GM12878 (cell line): Measurements from ENCODE around the gene CLMP. TPM values are rescaled to one million over a fixed set of nuclear protein-coding genes. Genes with fewer than 3 reads are reported as not detected.

Source experiments
- ATAC-seq: fragments of 200-7000 bp; cut with Tn5 transposase; 3 replicates; pipeline ENCODE4 v1.9.1; 2020; ENCODE audit warnings: mild to moderate bottlenecking, moderate library complexity
- BruUV-seq: library from RNA; stranded (reverse); fragments of 400-500 nt; replicated peaks from 2 replicates; lab custom pipeline; 2021; lab: Mats Ljungman, UMichigan
- CTCF ChIA-PET: fragments of 300-600 bp; sonication (Branson Sonifier 250); formaldehyde crosslinking; extraction: SDS; loops from one replicate; lab custom pipeline; 2021; ENCODE audit warnings: inconsistent platforms; lab: Yijun Ruan, JAX
- POLR2A ChIA-PET: fragments of 350-600 bp; formaldehyde crosslinking; extraction: SDS; loops from one replicate; lab custom pipeline; 2021; ENCODE audit warnings: inconsistent platforms; lab: Charles Lee
- RAD21 ChIA-PET: fragments of 300-600 bp; sonication (Branson Sonifier 250); formaldehyde crosslinking; loops from one replicate; lab custom pipeline; 2023; ENCODE audit warnings: antibody characterized with exemption; ENCODE audit not compliant: unreplicated experiment; lab: Charles Lee
- SMC1A ChIA-PET: fragments of 300-600 bp; sonication (Branson Sonifier 250); formaldehyde crosslinking; loops from one replicate; lab custom pipeline; 2023; ENCODE audit not compliant: unreplicated experiment, uncharacterized antibody; lab: Charles Lee
- DNase-seq: peaks from one replicate; pipeline ENCODE4 v3.0.0-alpha.2; 2011; ENCODE audit warnings: low read depth, low spot score
- FAIRE-seq: peaks from 3 replicates; lab custom pipeline; 2011; peaks lifted over from hg19 to GRCh38; lab: Jason Lieb, UNC
- H2AFZ ChIP-seq: 2 replicates; pipeline ENCODE4 v1.6.0; 2011; ENCODE audit warnings: low read depth, low read length, control low read depth; ENCODE audit not compliant: control insufficient read depth
- H3K27ac ChIP-seq: 2 replicates; pipeline ENCODE4 v1.5.1; 2011; ENCODE audit warnings: control low read depth; ENCODE audit not compliant: control insufficient read depth, insufficient read depth
- H3K27me3 ChIP-seq, 2 experiments: replicated peaks in 1 of 2; 2 replicates each; pipeline versions ENCODE4 v1.6.0 to v1.6.1; 2011; ENCODE audit warnings: low read length in 1 of 2; ENCODE audit not compliant: control insufficient read depth in 2 of 2, insufficient read depth in 2 of 2
- H3K36me3 ChIP-seq, 2 experiments: 2 replicates each; pipeline ENCODE4 v1.5.1; 2011; ENCODE audit warnings: low read length in 1 of 2; ENCODE audit not compliant: control insufficient read depth in 2 of 2, insufficient read depth in 2 of 2
- H3K4me1 ChIP-seq: 2 replicates; pipeline ENCODE4 v1.6.1; 2011; ENCODE audit warnings: mild to moderate bottlenecking, low read length, moderate library complexity, mixed read lengths; ENCODE audit not compliant: control insufficient read depth, insufficient read depth
- H3K4me2 ChIP-seq: 2 replicates; pipeline ENCODE4 v1.6.0; 2011; ENCODE audit warnings: control low read depth; ENCODE audit not compliant: control insufficient read depth, insufficient read depth
- H3K4me3 ChIP-seq: fragments of 200-600 bp; sonication (generic); 2 replicates; pipeline ENCODE4 v1.5.1; 2016
- H3K79me2 ChIP-seq: 2 replicates; pipeline ENCODE4 v1.6.0; 2011; ENCODE audit warnings: low read length; ENCODE audit not compliant: control insufficient read depth, insufficient read depth
- H3K9ac ChIP-seq: 2 replicates; pipeline ENCODE4 v1.8.0; 2011; ENCODE audit warnings: low read length, control low read depth, mixed read lengths; ENCODE audit not compliant: control insufficient read depth, insufficient read depth
- H3K9me3 ChIP-seq: replicated peaks from 3 replicates; pipeline ENCODE4 v1.5.1; 2011; ENCODE audit warnings: mild to moderate bottlenecking, low read length; ENCODE audit not compliant: control insufficient read depth, insufficient read depth
- H4K20me1 ChIP-seq: 2 replicates; pipeline ENCODE4 v1.6.0; 2011; ENCODE audit not compliant: control insufficient read depth, insufficient read depth
- BHLHE40 ChIP-seq, 2 experiments: fragments of 450-650 bp in 1 of 2; IDR thresholded peaks; 2 replicates each; pipeline ENCODE4 v1.6.1; 2011 to 2017; ENCODE audit warnings: low read depth in 2 of 2, borderline replicate concordance in 1 of 2, improper control_type of control experiment in 1 of 2, low read length in 1 of 2, mild to moderate bottlenecking in 1 of 2
- CHD4 ChIP-seq: fragments of 200-600 bp; sonication (generic); IDR thresholded peaks from 2 replicates; pipeline ENCODE4 v1.6.1; 2016; ENCODE audit warnings: mild to moderate bottlenecking
- CREM ChIP-seq: IDR thresholded peaks from 2 replicates; pipeline ENCODE4 v1.6.1; 2014; ENCODE audit warnings: antibody characterized with exemption, low read depth
- E2F4 ChIP-seq: IDR thresholded peaks from 2 replicates; pipeline ENCODE4 v1.6.1; 2012; ENCODE audit warnings: low read depth, low read length, improper control_type of control experiment
- MYC ChIP-seq: IDR thresholded peaks from 2 replicates; pipeline ENCODE4 v1.6.1; 2011; ENCODE audit warnings: mild to moderate bottlenecking, low read length, moderate library complexity, inconsistent platforms; ENCODE audit not compliant: insufficient read depth, insufficient replicate concordance, insufficient read length, severe bottlenecking
- NR2F1 ChIP-seq: fragments of 450-650 bp; conservative IDR thresholded peaks from 2 replicates; pipeline ENCODE4 v1.6.1; 2017; ENCODE audit warnings: mild to moderate bottlenecking
- POLR2A ChIP-seq: IDR thresholded peaks from 2 replicates; pipeline ENCODE4 v1.6.1; 2011; ENCODE audit warnings: low read depth, mild to moderate bottlenecking, low read length
- POLR2AphosphoS2 ChIP-seq: IDR thresholded peaks from 2 replicates; pipeline ENCODE4 v1.6.1; 2011; ENCODE audit warnings: low read depth, mild to moderate bottlenecking, low read length, improper control_type of control experiment, moderate library complexity
- POU2F2 ChIP-seq: IDR thresholded peaks from 3 replicates; pipeline ENCODE4 v1.6.1; 2011; ENCODE audit warnings: low read depth, mild to moderate bottlenecking, low read length, borderline replicate concordance
- RAD21 ChIP-seq: IDR thresholded peaks from 2 replicates; pipeline ENCODE4 v1.6.1; 2011; ENCODE audit warnings: mild to moderate bottlenecking, low read depth, low read length, moderate library complexity; ENCODE audit not compliant: insufficient read depth
- SREBF2 ChIP-seq: IDR thresholded peaks from 2 replicates; pipeline ENCODE4 v1.6.1; 2012; ENCODE audit warnings: mild to moderate bottlenecking, low read length
- YBX1 ChIP-seq: fragments of 450-650 bp; IDR thresholded peaks from 2 replicates; pipeline ENCODE4 v1.6.1; 2016; ENCODE audit warnings: antibody characterized with exemption
- ZBTB11 ChIP-seq: fragments of 450-650 bp; formaldehyde crosslinking; IDR thresholded peaks from 2 replicates; pipeline ENCODE4 v1.5.0; 2022; ENCODE audit warnings: mild to moderate bottlenecking, missing genetic modification characterization
- WGBS: methylation state at CpG from one replicate; pipeline ENCODE4 v1.1.6; 2016; ENCODE audit warnings: low lambda C conversion rate; ENCODE audit not compliant: insufficient replicate concordance, insufficient coverage; ENCODE audit errors: missing lambda C conversion rate; 5-methylcytosine and 5-hydroxymethylcytosine counted together
- in situ Hi-C: fragments of 300-500 bp; cut with MboI; formaldehyde crosslinking; loops from 9 replicates; pipeline ENCODE4 v1.14.3; 2018; ENCODE audit warnings: mixed read lengths
- intact Hi-C: fragments of 100-400 bp; cut with micrococcal nuclease; formaldehyde crosslinking; loops from one replicate; pipeline ENCODE4 v1.14.2; 2022; ENCODE audit not compliant: unreplicated experiment
- polyA plus RNA-seq, 11 experiments: library from polyadenylated mRNA; depleted of rRNA in 4 of 11; unstranded in 6 of 11; stranded (reverse) in 5 of 11; fragments of >200 nt; fragmentation: Nextera tagmentation in 4 of 11; fragmentation: Illumina TruSeq in 1 of 11; extraction: Ambion mirVana in 4 of 11; extraction: Trizol in 1 of 11; gene quantifications; 1 replicate in 1 of 11; 2 replicates in 10 of 11; pipeline versions ENCODE4 v1.2.1 to v1.2.3, GENCODE V29; 2011 to 2016; ENCODE audit warnings: inconsistent platforms in 2 of 11, missing spikeins in 2 of 11, low read depth in 1 of 11
- total RNA-seq, 4 experiments: library from RNA; depleted of rRNA in 3 of 4; stranded (reverse); fragments of >200 nt in 3 of 4; fragmentation: Illumina TruSeq in 1 of 4; extraction: Trizol in 1 of 4; gene quantifications; 2 replicates each; pipeline versions ENCODE4 v1.2.1 to v1.2.3, GENCODE V29; 2013 to 2021
- TF ChIP-seq, protein P1 (sequence below): fragments of 450-650 bp; formaldehyde crosslinking; IDR thresholded peaks from 2 replicates; pipeline ENCODE4 v1.4.0; 2020; ENCODE audit warnings: mild to moderate bottlenecking, moderate library complexity

CLMP gene
- total and polyA plus RNA-seq, 10 of the 15 experiments (the other 5 are each of a cell fraction or from before 2014, with no cell fraction given) = 0.01 to 0.71 (median 0.20) TPM; not detected in 4

DNA sequence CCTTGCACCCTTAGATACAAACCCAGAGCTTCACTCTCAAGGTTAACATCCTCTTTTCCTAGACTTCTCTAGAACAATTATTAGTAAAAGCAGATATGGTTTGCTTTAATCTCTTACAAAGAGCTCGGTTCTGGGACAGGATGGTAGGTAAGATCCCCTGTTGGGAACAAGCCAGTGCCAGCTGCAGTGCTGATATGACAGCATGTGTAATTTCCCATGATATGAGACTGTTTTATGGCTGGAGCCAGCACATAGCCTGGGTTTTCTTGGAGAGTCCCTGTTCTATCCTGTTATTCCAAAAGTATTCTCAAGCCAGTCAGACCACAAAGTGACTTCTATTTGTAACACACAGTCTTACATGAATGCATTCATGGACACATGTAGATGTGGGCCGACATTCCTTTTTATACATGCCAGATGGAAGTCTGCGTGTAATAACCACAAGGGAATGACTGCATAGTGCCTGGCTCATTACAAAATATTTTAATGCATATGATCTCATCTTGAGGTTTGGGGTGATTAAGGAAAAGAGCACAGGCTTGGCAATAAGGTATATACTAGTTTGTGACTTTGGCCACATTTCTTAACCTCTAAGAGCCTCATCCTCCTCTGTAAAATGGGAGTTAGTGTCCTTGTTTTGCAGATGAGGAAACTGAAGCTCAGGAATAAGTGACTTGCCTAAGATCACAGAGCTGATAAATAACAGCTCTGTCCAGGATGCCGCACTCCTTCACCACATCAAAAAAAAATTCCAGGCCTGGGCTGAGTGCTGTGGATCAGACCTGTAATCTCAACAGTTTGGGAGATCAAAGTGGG lies 21.8 kb downstream of the CLMP start (continued):
- TF ChIP-seq POU2F2 = no peak
- no peak for TF ChIP-seq MYC
- no peak for TF ChIP-seq YBX1
- no peak for TF ChIP-seq POLR2A
- TF ChIP-seq BHLHE40 (IDR thresholded peaks at IDR 0.05; ENCODE audit: borderline replicate concordance in 1 of 2, low read depth in 2 of 2, low read length in 1 of 2) = no peak
- no peak for TF ChIP-seq CREM
- TF ChIP-seq ZBTB11 (CRISPR knock-in tag) = no peak

DNA sequence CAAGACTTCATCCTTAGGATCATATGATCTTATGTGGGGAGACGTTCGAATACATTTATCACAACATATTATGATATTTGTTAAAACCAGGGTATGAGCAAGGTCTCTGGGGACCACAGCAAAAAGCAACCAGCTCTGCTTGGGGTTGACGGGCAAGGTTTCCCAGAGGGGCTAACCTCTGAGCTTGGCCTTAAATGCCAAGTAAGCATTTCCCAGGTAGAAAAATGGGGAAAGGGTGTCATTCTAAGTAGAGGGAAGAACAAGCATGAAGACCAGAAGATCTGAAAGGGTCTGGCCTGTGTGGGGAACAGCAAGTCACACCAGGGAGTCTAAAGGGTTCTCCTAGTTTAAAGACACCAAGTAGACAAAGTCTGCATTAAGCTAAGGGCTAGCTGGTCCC lies 24.1 kb downstream of the CLMP start:
- 47% methylated on average over 3 of the region's 3 CpGs for WGBS
- H3K4me2 ChIP-seq = no peak overlapping the region
- no TSS peak for BruUV-seq
- ChIA-PET RAD21 (no interaction called here), POLR2A (no interaction called here), SMC1A (interaction anchor here (1.0 kb wide), 1 partner anchor 57 kb away, joined by 3 read pairs; no protein-coding TSS in a partner anchor), CTCF (interaction anchor here (1.1 to 1.6 kb wide), 3 partner anchors 76 to 126 kb away, joined by 3 to 5 read pairs (median 3); no protein-coding TSS in a partner anchor)
- peaks cover 0 to 3% of the 10 kb centered on the region in 2 experiments; a peak in 3 of 4 replicates for H3K27me3 ChIP-seq
- H3K36me3 ChIP-seq = no peaks in the 10 kb centered on the region
- H4K20me1 ChIP-seq = no peaks in the 10 kb centered on the region; the same call in 1 of the 2 replicates
- H3K4me3 ChIP-seq = no peak overlapping the region
- H2AFZ ChIP-seq = no peak overlapping the region
- in situ Hi-C loops = no loop called here
- no peaks in the 10 kb centered on the region for H3K4me1 ChIP-seq
- no peak for FAIRE-seq
- no peak overlapping the region for H3K27ac ChIP-seq
- no peak for ATAC-seq
- H3K79me2 ChIP-seq = no peaks in the 10 kb centered on the region
- no peaks in the 10 kb centered on the region for H3K9me3 ChIP-seq
- no peak overlapping the region for H3K9ac ChIP-seq
- intact Hi-C loops = no loop called here
- no peak for DNase-seq
- TF ChIP-seq NR2F1 (no peak), POLR2AphosphoS2 (no peak), SREBF2 (no peak), RAD21 (no peak), E2F4 (no peak), CHD4 (no peak)
- TF ChIP-seq, protein P1, sequence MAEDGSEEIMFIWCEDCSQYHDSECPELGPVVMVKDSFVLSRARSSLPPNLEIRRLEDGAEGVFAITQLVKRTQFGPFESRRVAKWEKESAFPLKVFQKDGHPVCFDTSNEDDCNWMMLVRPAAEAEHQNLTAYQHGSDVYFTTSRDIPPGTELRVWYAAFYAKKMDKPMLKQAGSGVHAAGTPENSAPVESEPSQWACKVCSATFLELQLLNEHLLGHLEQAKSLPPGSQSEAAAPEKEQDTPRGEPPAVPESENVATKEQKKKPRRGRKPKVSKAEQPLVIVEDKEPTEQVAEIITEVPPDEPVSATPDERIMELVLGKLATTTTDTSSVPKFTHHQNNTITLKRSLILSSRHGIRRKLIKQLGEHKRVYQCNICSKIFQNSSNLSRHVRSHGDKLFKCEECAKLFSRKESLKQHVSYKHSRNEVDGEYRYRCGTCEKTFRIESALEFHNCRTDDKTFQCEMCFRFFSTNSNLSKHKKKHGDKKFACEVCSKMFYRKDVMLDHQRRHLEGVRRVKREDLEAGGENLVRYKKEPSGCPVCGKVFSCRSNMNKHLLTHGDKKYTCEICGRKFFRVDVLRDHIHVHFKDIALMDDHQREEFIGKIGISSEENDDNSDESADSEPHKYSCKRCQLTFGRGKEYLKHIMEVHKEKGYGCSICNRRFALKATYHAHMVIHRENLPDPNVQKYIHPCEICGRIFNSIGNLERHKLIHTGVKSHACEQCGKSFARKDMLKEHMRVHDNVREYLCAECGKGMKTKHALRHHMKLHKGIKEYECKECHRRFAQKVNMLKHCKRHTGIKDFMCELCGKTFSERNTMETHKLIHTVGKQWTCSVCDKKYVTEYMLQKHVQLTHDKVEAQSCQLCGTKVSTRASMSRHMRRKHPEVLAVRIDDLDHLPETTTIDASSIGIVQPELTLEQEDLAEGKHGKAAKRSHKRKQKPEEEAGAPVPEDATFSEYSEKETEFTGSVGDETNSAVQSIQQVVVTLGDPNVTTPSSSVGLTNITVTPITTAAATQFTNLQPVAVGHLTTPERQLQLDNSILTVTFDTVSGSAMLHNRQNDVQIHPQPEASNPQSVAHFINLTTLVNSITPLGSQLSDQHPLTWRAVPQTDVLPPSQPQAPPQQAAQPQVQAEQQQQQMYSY (CRISPR knock-in tag) = no peak
